ENCODE measurements around the gene NEU4. TPM values are rescaled to one million over a fixed set of nuclear protein-coding genes. Genes with fewer than 3 reads are reported as not detected.
"Not testable (repeated sequence)": the region's sequence is repeated elsewhere in the genome, so short reads cannot be mapped to it uniquely, and the experiment has no call there.

Gene NEU4
- total RNA-seq: 0.13 TPM in 1 of 2 replicates, not detected in the other

- DNase-seq (ENCODE audit: low read depth in 2 of 2): no peak
Measured at GRCh38 chr2:241808721-241809382, at the start of gene NEU4. Gene NEU4 (plus strand): TSS chr2:241809193. CDS start chr2:241814485, 5,292 bp downstream.

- DNase-seq (ENCODE audit: low read depth in 2 of 2): not testable (repeated sequence)
Measured at GRCh38 chr2:241759893-241760292, 49.1 kb upstream of the NEU4 start.

GRCh38 chr2:241760301-241760771, 48.7 kb upstream of the NEU4 start:
- DNase-seq (ENCODE audit: low read depth in 2 of 2): no peak

GRCh38 chr2:241762321-241762932, 46.6 kb upstream of the NEU4 start:
- no peak for DNase-seq (ENCODE audit: low read depth in 2 of 2)

- no peak for DNase-seq (ENCODE audit: low read depth in 2 of 2)
Measured at GRCh38 chr2:241762933-241763369, 46.0 kb upstream of the NEU4 start.

- DNase-seq (ENCODE audit: low read depth in 2 of 2): no peak
Measured at GRCh38 chr2:241763551-241764274, 45.3 kb upstream of the NEU4 start.

GRCh38 chr2:241764275-241765241, 44.4 kb upstream of the NEU4 start:
- no peak for DNase-seq (ENCODE audit: low read depth in 2 of 2)

- DNase-seq (ENCODE audit: low read depth in 2 of 2): no peak
Measured at GRCh38 chr2:241767464-241768250, 41.3 kb upstream of the NEU4 start.

- no peak for DNase-seq (ENCODE audit: low read depth in 2 of 2)
Measured at GRCh38 chr2:241768251-241768711, 40.7 kb upstream of the NEU4 start.

- DNase-seq (ENCODE audit: low read depth in 2 of 2): no peak
Measured at GRCh38 chr2:241768850-241769249, 40.1 kb upstream of the NEU4 start.

- no peak for DNase-seq (ENCODE audit: low read depth in 2 of 2)
Measured at GRCh38 chr2:241769819-241770184, 39.2 kb upstream of the NEU4 start.

- DNase-seq (ENCODE audit: low read depth in 2 of 2): no peak
Measured at GRCh38 chr2:241770185-241770935, 38.6 kb upstream of the NEU4 start.

GRCh38 chr2:241770936-241771285, 38.1 kb upstream of the NEU4 start:
- no peak for DNase-seq (ENCODE audit: low read depth in 2 of 2)

- no peak for DNase-seq (ENCODE audit: low read depth in 2 of 2)
Measured at GRCh38 chr2:241771286-241772062, 37.5 kb upstream of the NEU4 start.

- DNase-seq (ENCODE audit: low read depth in 2 of 2): no peak
Measured at GRCh38 chr2:241772063-241772499, 36.9 kb upstream of the NEU4 start.

GRCh38 chr2:241773511-241774418, 35.2 kb upstream of the NEU4 start:
- DNase-seq (ENCODE audit: low read depth in 2 of 2): peak in 1 of 2 donors; percentile 24

GRCh38 chr2:241774419-241775222, 34.4 kb upstream of the NEU4 start:
- peak in 1 of 2 donors; percentile 15 for DNase-seq (ENCODE audit: low read depth in 2 of 2)

Measured in dermis microvascular lymphatic vessel endothelial cell (primary cell).